Fibroblast of pulmonary artery (primary cell): ENCODE data around the gene FAM90A26.
"Not testable (repeated sequence)": the region's sequence is repeated elsewhere in the genome, so short reads cannot be mapped to it uniquely, and the experiment has no call there.

ENCODE experiments used
- DNase-seq: peaks from one replicate; pipeline ENCODE4 v3.0.0-alpha.2; 2010; ENCODE audit warnings: low read depth
- H3K4me3 ChIP-seq: replicated peaks from 2 replicates; pipeline ENCODE4 v1.5.1; 2011; ENCODE audit warnings: low read depth, mild to moderate bottlenecking, control low read depth, low read length, moderate library complexity
- CTCF ChIP-seq: IDR thresholded peaks from 2 replicates; pipeline ENCODE4 v1.5.1; 2011; ENCODE audit warnings: mild to moderate bottlenecking, control low read depth, low read length, inconsistent platforms; ENCODE audit errors: missing control alignments

The FAM90A26 gene

DNA sequence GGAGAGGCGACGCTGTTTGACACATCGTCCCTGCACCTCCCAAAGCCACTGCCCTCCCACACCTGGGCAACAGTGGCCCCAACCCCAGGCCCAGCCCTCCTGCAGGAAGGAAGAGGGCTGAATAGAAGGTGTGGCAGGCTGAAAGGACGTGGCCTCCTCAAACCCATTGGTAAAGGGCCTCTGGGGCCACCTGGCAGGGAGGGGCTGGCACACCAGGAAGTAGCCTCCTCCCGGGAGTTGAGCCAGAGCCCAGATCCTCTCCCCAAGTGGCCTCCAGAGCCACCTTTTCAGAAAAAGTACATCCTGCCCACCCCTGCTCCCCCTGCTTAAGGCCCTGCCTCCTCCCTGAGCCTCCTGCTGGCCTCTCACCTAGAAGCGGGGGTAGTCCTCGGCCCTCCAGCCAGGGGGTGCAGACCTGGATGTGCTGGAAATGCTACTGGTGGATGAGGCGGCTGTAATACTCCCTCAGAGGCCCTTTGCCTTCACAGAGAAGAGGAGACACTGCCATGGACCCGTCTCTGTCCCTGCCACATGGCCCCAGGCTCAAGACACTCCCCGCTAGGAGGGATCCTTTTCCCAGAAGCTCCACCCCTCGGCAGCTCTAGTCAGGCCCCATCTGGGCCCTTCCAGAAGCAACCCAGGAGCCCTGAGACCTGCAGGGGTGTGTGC, at the start of gene FAM90A26:
Gene FAM90A26, plus strand, starts transcription at position 619 of the 669 bp plus-strand sequence. CDS start 2,764 bp downstream, outside the sequence.
- not testable (repeated sequence) for H3K4me3 ChIP-seq

DNA sequence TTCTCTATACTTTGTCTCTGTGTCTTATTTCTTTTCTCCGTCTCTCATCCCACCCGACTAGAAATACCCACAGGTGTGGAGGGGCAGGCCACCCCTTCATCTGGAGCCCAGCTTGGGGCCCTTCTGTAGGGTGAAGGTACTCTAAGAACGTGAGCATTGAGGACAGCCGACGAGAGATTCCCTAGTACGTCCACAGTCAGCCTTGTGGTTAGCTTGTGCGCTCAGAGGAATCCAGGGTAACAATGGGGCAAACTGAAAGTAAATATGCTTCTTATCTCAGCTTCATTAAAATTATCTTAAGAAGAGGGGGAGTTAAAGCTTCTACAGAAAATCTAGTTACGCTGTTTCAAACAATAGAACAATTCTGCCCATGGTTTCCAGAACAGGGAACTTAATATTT, 47.5 kb upstream of the FAM90A26 start:
- peak; percentile 46 for DNase-seq
- not testable (repeated sequence) for H3K4me3 ChIP-seq

More for the DNA sequence above, at the start of gene FAM90A26:
- not testable (repeated sequence) for DNase-seq

GRCh38 chr4:9123572-9124007, 46.6 kb upstream of the FAM90A26 start:
- peak overlapping the region; percentile 12 for H3K4me3 ChIP-seq
- TF ChIP-seq CTCF = peak; percentile 67
- DNase-seq = peak; percentile 88

DNA sequence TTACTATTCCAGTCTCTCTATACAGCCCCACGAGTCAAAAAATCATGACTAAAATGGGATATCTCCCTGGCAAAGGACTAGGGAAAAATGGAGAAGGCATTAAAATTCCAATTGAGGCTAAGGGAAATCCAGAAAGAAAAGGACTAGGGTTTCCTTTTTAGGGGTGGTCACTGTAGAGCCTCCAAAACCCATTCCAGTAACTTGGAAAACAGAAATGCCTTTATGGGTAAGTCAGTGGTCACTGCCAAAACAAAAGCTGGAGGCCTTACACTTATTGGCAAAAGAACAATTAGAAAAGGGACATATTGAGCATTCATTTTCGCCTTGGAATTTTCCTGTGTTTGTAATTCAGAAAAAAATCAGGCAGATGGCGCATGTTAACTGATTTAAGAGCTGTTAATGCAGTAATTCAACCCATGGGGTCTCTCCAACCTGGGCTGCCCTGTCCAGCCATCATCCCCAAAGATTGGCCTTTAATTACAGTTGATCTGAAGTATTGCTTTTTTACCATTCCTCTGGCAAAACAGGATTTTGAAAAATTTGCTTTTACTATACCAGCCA, 44.5 kb upstream of the FAM90A26 start:
- not testable (repeated sequence) for H3K4me3 ChIP-seq
- DNase-seq = peak; percentile 7

DNA sequence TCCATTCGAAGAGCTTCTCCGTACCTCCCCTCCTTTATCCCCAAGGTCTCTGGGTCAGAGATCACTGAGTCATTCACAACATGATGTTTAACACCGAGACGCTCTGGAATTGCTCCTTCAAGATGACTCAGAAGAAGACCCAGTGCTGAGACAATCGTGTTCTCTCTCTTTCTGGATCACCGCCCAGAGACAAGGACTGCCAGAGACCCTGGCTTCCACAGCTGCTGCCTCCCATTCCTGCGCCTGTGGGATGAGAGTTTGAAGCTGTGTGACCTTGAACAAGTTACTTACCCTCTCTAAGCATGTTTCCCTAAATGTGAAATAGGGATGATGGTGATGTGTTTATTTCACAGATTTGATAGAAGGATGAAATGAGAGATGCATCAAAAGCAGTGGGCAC, 38.8 kb upstream of the FAM90A26 start:
- DNase-seq = peak; percentile 70

GRCh38 chr4:9132849-9133248, 37.4 kb upstream of the FAM90A26 start:
- H3K4me3 ChIP-seq, DNase-seq: not testable (repeated sequence)

More for the DNA sequence above, 38.8 kb upstream of the FAM90A26 start:
- not testable (repeated sequence) for H3K4me3 ChIP-seq

DNA sequence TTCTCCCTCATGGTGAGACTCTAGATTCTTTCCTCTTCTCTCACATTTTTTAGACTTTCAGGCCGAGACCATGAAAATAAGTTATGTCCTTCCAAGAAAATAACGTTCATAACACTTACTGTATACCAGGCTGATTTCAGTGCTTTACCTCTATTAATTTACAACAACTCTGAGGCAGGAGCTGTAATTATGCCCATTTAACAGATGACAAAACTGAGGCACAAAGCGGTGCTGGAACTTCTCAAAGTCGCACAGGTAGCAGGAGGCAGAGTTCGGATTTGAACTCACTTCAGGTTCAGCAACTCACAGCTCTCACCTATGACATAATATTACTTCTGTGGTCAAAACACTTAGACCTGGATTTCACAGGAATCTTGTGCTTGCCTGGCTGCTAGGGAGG, 36.2 kb upstream of the FAM90A26 start:
- H3K4me3 ChIP-seq, DNase-seq: not testable (repeated sequence)

DNA sequence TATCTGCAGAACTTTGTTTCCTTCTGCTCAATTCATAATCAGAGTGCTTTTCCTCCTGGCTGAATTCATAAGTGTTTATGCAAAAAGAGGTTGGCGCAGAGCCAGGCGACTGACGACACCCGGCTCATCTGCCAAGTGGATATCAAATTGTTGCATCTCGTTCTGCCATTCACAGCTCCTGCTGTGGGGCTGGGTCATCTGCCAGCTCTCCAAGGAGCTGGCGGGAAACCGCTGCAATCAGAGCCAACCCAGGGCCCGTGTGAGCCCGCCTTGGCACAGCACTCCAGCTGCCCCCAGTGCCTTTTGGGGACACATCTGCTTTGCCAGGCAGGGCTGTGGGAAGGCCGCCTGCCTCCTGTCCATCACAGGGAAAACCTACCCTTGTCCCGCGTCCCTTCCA, 35.7 kb upstream of the FAM90A26 start:
- DNase-seq = peak; percentile 56
- H3K4me3 ChIP-seq = not testable (repeated sequence)

DNA sequence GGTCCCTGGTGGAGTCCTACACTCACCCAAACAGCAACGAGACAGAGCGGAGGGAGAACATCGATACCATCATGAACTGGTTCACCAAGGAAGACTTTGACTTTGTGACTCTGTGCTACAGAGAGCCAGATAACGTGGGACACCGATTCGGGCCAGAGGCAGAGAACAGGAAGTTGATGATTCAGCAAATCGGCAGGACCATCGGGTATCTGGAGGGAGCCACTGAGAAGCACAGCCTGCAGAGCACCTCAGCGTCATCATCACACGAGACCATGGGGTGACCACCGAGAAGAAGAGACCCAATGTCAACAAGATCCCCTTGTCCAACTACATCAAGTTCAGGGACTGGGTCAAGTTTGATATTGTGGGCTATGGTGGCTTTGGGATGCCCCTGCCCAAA, 29.2 kb upstream of the FAM90A26 start:
- not testable (repeated sequence) for H3K4me3 ChIP-seq, DNase-seq

DNA sequence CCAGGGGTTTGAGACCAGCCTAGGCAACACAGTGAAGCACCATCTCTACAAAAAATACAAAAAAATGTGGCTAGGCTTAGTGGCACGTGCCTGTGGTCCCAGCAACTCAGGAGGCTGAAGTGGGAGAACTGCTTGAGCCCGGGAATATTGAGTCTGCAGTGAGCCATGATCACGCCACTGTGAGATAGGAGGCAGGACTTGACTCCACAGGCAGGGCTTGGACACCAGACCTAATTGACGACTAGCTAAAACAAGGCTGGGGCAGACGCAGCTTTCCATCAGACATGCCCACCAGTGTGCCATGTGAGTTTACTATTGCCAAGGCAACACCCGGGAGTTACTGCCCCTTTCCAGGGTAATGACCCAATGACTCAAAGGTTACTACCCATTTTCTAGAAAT, 27.4 kb upstream of the FAM90A26 start:
- not testable (repeated sequence) for DNase-seq, H3K4me3 ChIP-seq

DNA sequence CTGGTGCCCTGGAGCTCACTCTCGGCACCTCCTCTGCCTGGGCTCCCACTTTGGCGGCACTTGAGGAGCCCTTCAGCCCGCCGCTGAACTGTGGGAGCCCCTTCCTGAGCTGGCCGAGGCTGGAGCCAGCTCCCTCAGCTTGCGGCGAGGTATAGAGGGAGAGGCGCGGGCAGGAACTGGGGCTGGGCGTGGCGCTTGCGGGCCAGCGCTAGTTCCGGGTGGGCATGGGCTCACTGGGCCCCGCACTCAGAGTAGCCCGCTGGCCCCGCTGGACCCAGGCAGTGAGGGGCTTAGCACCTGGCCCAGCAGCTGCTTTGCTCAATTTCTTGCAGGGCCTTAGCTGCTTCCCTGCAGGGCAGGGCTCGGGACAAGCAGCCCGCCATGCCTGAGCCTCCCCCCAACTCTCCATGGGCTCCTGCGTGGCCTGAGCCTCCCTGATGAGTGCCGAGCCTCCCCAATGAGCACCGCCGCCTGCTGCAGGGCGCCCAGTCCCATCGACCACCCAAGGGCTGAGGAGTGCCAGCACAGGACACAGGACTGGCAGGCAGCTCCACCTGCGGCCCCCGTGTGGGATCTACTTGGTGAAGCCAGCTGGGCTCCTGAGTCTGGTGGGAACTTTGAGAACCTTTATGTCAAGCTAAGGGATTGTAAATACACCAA, 26.7 kb upstream of the FAM90A26 start:
- TF ChIP-seq CTCF = no peak
- no peak overlapping the region for H3K4me3 ChIP-seq
- DNase-seq = no peak

GRCh38 chr4:9146967-9147366, 23.2 kb upstream of the FAM90A26 start:
- DNase-seq = no peak
- TF ChIP-seq CTCF = no peak
- no peak overlapping the region for H3K4me3 ChIP-seq

- DNase-seq = not testable (repeated sequence)
Measured at GRCh38 chr4:9147368-9147767, 22.8 kb upstream of the FAM90A26 start.

GRCh38 chr4:9148611-9149409, 21.4 kb upstream of the FAM90A26 start:
- H3K4me3 ChIP-seq = not testable (repeated sequence)
- peak; percentile 25 for DNase-seq

More at GRCh38 chr4:9147368-9147767, 22.8 kb upstream of the FAM90A26 start:
- H3K4me3 ChIP-seq = not testable (repeated sequence)

DNA sequence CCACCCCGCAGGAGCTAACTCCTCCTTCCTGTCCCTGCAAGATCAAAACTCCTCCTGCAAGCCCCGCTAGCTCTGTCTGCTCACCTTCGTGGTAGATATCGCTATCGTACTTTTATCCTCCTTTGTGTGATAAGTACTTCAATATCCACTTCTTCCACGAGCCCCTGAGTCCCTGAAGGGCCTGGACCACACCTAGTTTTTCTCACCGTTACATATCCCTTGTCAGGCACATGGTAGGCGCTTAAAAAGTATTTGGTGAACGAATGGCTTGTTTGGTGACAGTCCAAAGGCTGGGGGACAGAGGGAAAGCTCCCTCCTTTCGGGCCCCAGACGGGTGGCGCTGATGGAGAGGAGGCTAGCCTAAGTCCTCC, 18.4 kb upstream of the FAM90A26 start:
- peak; percentile 4 for DNase-seq

More for the DNA sequence above, 18.4 kb upstream of the FAM90A26 start:
- H3K4me3 ChIP-seq = peak overlapping the region; percentile 64
